Measurements from ENCODE around the gene LST1. TPM values are rescaled to one million over a fixed set of nuclear protein-coding genes. Genes with fewer than 3 reads are reported as not detected.
"Not testable (repeated sequence)": the region's sequence is repeated elsewhere in the genome, so short reads cannot be mapped to it uniquely, and the experiment has no call there.

The LST1 gene
- total RNA-seq, 1 donor from 2014 or later: 14.6 TPM

GRCh38 chr6:31547727-31548543 is 38.1 kb upstream of the LST1 start:
- H3K36me3 Mint-ChIP-seq (ENCODE audit: low read depth): peaks cover 18% of the 10 kb centered on the region
- intact Hi-C loops (cut with micrococcal nuclease): loop anchor here (1.0 to 10.0 kb wide), 6 partner anchors 20 to 933 kb away; partner anchors contain the start of genes BAG6, MRPS18B, PPP1R10 and PRRC2A
- H3K27ac Mint-ChIP-seq: peak overlapping the region; percentile 78
- DNase-seq (ENCODE audit: low spot score): no peak
- no peaks in the 10 kb centered on the region for H3K9me3 Mint-ChIP-seq
- peaks cover 27% of the 10 kb centered on the region for H3K4me1 Mint-ChIP-seq (ENCODE audit: low read depth)
- peak overlapping the region; percentile 84 for H3K4me3 Mint-ChIP-seq (ENCODE audit: low read depth)
- H3K27me3 Mint-ChIP-seq (ENCODE audit: low read depth): no peaks in the 10 kb centered on the region

- H3K36me3 Mint-ChIP-seq (ENCODE audit: low read depth): peaks cover 18% of the 10 kb centered on the region
- H3K27me3 Mint-ChIP-seq (ENCODE audit: low read depth): no peaks in the 10 kb centered on the region
- H3K4me1 Mint-ChIP-seq (ENCODE audit: low read depth): peaks cover 22% of the 10 kb centered on the region
- intact Hi-C loops (cut with micrococcal nuclease): loop anchor here (5.0 to 10.0 kb wide), 2 partner anchors 284 to 934 kb away; partner anchors contain the start of genes MRPS18B and PPP1R10
- no peaks in the 10 kb centered on the region for H3K9me3 Mint-ChIP-seq
- H3K4me3 Mint-ChIP-seq (ENCODE audit: low read depth): peak overlapping the region; percentile 84
- H3K27ac Mint-ChIP-seq: peak overlapping the region; percentile 3
- DNase-seq (ENCODE audit: low spot score): no peak
Measured at GRCh38 chr6:31548544-31548873, 37.6 kb upstream of the LST1 start.

GRCh38 chr6:31551371-31551770 is 34.7 kb upstream of the LST1 start:
- not testable (repeated sequence) for H3K9me3 Mint-ChIP-seq; H3K27me3 Mint-ChIP-seq (ENCODE audit: low read depth); H3K27ac Mint-ChIP-seq; H3K4me3 Mint-ChIP-seq (ENCODE audit: low read depth)
- H3K36me3 Mint-ChIP-seq (ENCODE audit: low read depth): peaks cover 25% of the 10 kb centered on the region
- intact Hi-C loops (cut with micrococcal nuclease): loop anchor here (1.0 kb wide), 2 partner anchors 30 to 47 kb away; no protein-coding TSS in a partner anchor
- DNase-seq (ENCODE audit: low spot score): peak; percentile 51
- peaks cover 25% of the 10 kb centered on the region for H3K4me1 Mint-ChIP-seq (ENCODE audit: low read depth)

GRCh38 chr6:31556307-31556706 is 29.8 kb upstream of the LST1 start:
- Mint-ChIP-seq H3K4me1 (ENCODE audit: low read depth) (peaks cover 43% of the 10 kb centered on the region), H3K27me3 (ENCODE audit: low read depth) (no peaks in the 10 kb centered on the region), H3K9me3 (no peaks in the 10 kb centered on the region), H3K36me3 (ENCODE audit: low read depth) (peaks cover 51% of the 10 kb centered on the region), H3K4me3 (ENCODE audit: low read depth) (no peak overlapping the region), H3K27ac (no peak overlapping the region)
- DNase-seq (ENCODE audit: low spot score): no peak
- intact Hi-C loops (cut with micrococcal nuclease): no loop called here

- Mint-ChIP-seq H3K9me3 (no peaks in the 10 kb centered on the region), H3K4me3 (ENCODE audit: low read depth) (no peak overlapping the region), H3K27ac (no peak overlapping the region), H3K27me3 (ENCODE audit: low read depth) (no peaks in the 10 kb centered on the region), H3K4me1 (ENCODE audit: low read depth) (peaks cover 52% of the 10 kb centered on the region), H3K36me3 (ENCODE audit: low read depth) (peaks cover 53% of the 10 kb centered on the region)
- DNase-seq (ENCODE audit: low spot score): no peak
- intact Hi-C loops (cut with micrococcal nuclease): no loop called here
Measured at GRCh38 chr6:31557443-31558317, 28.4 kb upstream of the LST1 start.

- H3K4me3 Mint-ChIP-seq (ENCODE audit: low read depth): peak overlapping the region; percentile 14
- no peaks in the 10 kb centered on the region for H3K9me3 Mint-ChIP-seq
- H3K36me3 Mint-ChIP-seq (ENCODE audit: low read depth): peaks cover 56% of the 10 kb centered on the region
- no peak for DNase-seq (ENCODE audit: low spot score)
- peaks cover 56% of the 10 kb centered on the region for H3K4me1 Mint-ChIP-seq (ENCODE audit: low read depth)
- H3K27me3 Mint-ChIP-seq (ENCODE audit: low read depth): peaks cover 3% of the 10 kb centered on the region
- intact Hi-C loops (cut with micrococcal nuclease): no loop called here
- peak overlapping the region; percentile 51 for H3K27ac Mint-ChIP-seq
Measured at GRCh38 chr6:31558318-31558625, 27.8 kb upstream of the LST1 start.

- Mint-ChIP-seq H3K4me1 (ENCODE audit: low read depth) (peaks cover 60% of the 10 kb centered on the region), H3K27ac (peak overlapping the region; percentile 51), H3K27me3 (ENCODE audit: low read depth) (peaks cover 5% of the 10 kb centered on the region), H3K4me3 (ENCODE audit: low read depth) (peak overlapping the region; percentile 51), H3K36me3 (ENCODE audit: low read depth) (peaks cover 58% of the 10 kb centered on the region), H3K9me3 (no peaks in the 10 kb centered on the region)
- no peak for DNase-seq (ENCODE audit: low spot score)
- intact Hi-C loops (cut with micrococcal nuclease): no loop called here
Measured at GRCh38 chr6:31558631-31559500, 27.2 kb upstream of the LST1 start.

- H3K4me1 Mint-ChIP-seq (ENCODE audit: low read depth): peaks cover 58% of the 10 kb centered on the region
- peak overlapping the region; percentile 51 for H3K27ac Mint-ChIP-seq
- intact Hi-C loops (cut with micrococcal nuclease): no loop called here
- H3K27me3 Mint-ChIP-seq (ENCODE audit: low read depth): peaks cover 6% of the 10 kb centered on the region
- H3K9me3 Mint-ChIP-seq: no peaks in the 10 kb centered on the region
- peaks cover 59% of the 10 kb centered on the region for H3K36me3 Mint-ChIP-seq (ENCODE audit: low read depth)
- DNase-seq (ENCODE audit: low spot score): no peak
- peak overlapping the region; percentile 51 for H3K4me3 Mint-ChIP-seq (ENCODE audit: low read depth)
Measured at GRCh38 chr6:31559606-31559957, 26.5 kb upstream of the LST1 start.

GRCh38 chr6:31559958-31560696 is 25.9 kb upstream of the LST1 start:
- H3K36me3 Mint-ChIP-seq (ENCODE audit: low read depth): peaks cover 60% of the 10 kb centered on the region
- intact Hi-C loops (cut with micrococcal nuclease): loop anchor here (1.0 kb wide), 1 partner anchor 8 kb away; no protein-coding TSS in a partner anchor
- peak overlapping the region; percentile 11 for H3K4me3 Mint-ChIP-seq (ENCODE audit: low read depth)
- no peaks in the 10 kb centered on the region for H3K9me3 Mint-ChIP-seq
- H3K27me3 Mint-ChIP-seq (ENCODE audit: low read depth): peaks cover 11% of the 10 kb centered on the region
- DNase-seq (ENCODE audit: low spot score): no peak
- peaks cover 61% of the 10 kb centered on the region for H3K4me1 Mint-ChIP-seq (ENCODE audit: low read depth)
- H3K27ac Mint-ChIP-seq: peak overlapping the region; percentile 51

GRCh38 chr6:31560697-31561058 is 25.4 kb upstream of the LST1 start:
- intact Hi-C loops (cut with micrococcal nuclease): loop anchor here (1.0 kb wide), 1 partner anchor 8 kb away; no protein-coding TSS in a partner anchor
- H3K27ac Mint-ChIP-seq: peak overlapping the region; percentile 24
- peaks cover 64% of the 10 kb centered on the region for H3K36me3 Mint-ChIP-seq (ENCODE audit: low read depth)
- no peak for DNase-seq (ENCODE audit: low spot score)
- no peaks in the 10 kb centered on the region for H3K9me3 Mint-ChIP-seq
- H3K4me1 Mint-ChIP-seq (ENCODE audit: low read depth): peaks cover 65% of the 10 kb centered on the region
- peak overlapping the region; percentile 11 for H3K4me3 Mint-ChIP-seq (ENCODE audit: low read depth)
- H3K27me3 Mint-ChIP-seq (ENCODE audit: low read depth): peaks cover 15% of the 10 kb centered on the region

GRCh38 chr6:31567531-31568370 is 18.3 kb upstream of the LST1 start:
- intact Hi-C loops (cut with micrococcal nuclease): loop anchor here (1.0 kb wide), 3 partner anchors 7 to 20 kb away; partner anchors contain the start of gene NFKBIL1
- no peaks in the 10 kb centered on the region for H3K9me3 Mint-ChIP-seq
- peaks cover 19% of the 10 kb centered on the region for H3K36me3 Mint-ChIP-seq (ENCODE audit: low read depth)
- DNase-seq (ENCODE audit: low spot score): no peak
- peaks cover 63% of the 10 kb centered on the region for H3K4me1 Mint-ChIP-seq (ENCODE audit: low read depth)
- H3K4me3 Mint-ChIP-seq (ENCODE audit: low read depth): peak overlapping the region; percentile 64
- peaks cover 18% of the 10 kb centered on the region for H3K27me3 Mint-ChIP-seq (ENCODE audit: low read depth)
- peak overlapping the region; percentile 86 for H3K27ac Mint-ChIP-seq

Data from activated T-helper 2 cell treated with anti-CD3 and anti-CD28 coated beads, Interferon-gamma antibody, Interleukin-2, Interleukin-4, amounts not matched to agents 10 μg/mL and 5 μg/mL and 100 μg/mL, durations not matched to agents 14 hours and 24 hours and 36 hours (primary cell).